AG04449 (cell line): Measurements from ENCODE around the gene REPIN1.
A peak's percentile ranks its signal among the peaks of the same experiment; 100 is the strongest.

Experiments used
- CTCF ChIA-PET: fragments of 350-600 bp; formaldehyde crosslinking; extraction: SDS; loops from one replicate; lab custom pipeline; 2021; ENCODE audit warnings: antibody characterized with exemption; lab: Yijun Ruan, JAX
- POLR2A ChIA-PET: fragments of 400-600, 350-600 bp; formaldehyde crosslinking; extraction: SDS; loops from one replicate; lab custom pipeline; 2020; ENCODE audit warnings: antibody characterized with exemption, inconsistent platforms; lab: Yijun Ruan, JAX
- DNase-seq: peaks from one replicate; pipeline ENCODE4 v3.0.0-alpha.2; 2010; ENCODE audit warnings: low read depth, low spot score
- H3K4me3 ChIP-seq: 2 replicates; pipeline ENCODE4 v1.5.1; 2011; ENCODE audit warnings: low read depth, mild to moderate bottlenecking, control low read depth, low read length
- CTCF ChIP-seq: IDR thresholded peaks from one replicate; pipeline ENCODE4 v1.5.1; 2011; ENCODE audit warnings: mild to moderate bottlenecking, moderate library complexity, low read length, control low read depth, inconsistent platforms; ENCODE audit not compliant: insufficient read depth; ENCODE audit errors: missing control alignments

The REPIN1 gene

DNA sequence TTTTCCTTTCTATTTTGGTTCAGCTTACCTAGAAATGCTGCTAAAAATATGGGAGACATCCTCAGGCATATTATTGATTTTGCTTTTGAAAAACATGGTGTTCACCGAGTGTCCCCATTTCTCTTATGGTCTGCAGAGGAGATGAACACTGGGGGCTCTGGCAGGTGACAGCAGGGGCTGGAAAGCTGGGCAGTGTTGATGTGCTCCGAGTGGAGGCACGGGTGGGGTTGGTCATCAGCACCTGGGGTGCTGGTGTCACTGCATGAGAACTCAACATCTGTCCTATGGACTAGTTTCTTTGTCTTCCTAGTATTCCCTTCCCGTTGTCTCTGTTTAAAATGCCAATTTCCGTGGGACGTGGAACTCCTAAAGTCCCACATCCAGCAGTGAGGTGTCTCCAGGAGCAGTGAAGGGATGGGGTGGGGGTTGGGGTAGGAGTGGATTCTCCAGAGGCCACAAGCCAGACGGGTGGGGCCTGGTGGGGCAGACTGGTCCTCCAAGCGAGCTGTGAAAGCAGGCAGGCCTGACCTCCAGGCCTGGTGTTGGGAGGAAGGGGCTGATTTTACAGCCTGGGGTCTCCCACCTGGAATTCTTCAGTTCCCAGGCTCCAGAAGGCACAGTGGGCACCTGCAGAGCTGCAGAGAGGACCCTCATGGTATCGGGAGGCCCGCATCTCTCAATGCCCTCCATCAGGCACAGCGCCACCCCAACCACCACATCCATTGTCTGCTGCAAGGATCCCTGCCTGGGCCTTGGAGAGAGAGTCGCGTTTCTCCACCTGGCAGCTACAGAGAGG, 35.0 kb downstream of the REPIN1 start:
- ChIA-PET POLR2A (interaction anchor here (1.1 to 1.3 kb wide), 2 partner anchors 24 to 35 kb away, joined by 3 to 4 read pairs; partner anchors contain the start of gene REPIN1), CTCF (interaction anchor here (0.6 to 5.1 kb wide), 7 partner anchors 10 to 1169 kb away, joined by 3 to 28 read pairs (median 3); partner anchors contain the start of gene REPIN1)
- TF ChIP-seq CTCF: no peak
- DNase-seq: no peak
- no peak overlapping the region for H3K4me3 ChIP-seq

DNA sequence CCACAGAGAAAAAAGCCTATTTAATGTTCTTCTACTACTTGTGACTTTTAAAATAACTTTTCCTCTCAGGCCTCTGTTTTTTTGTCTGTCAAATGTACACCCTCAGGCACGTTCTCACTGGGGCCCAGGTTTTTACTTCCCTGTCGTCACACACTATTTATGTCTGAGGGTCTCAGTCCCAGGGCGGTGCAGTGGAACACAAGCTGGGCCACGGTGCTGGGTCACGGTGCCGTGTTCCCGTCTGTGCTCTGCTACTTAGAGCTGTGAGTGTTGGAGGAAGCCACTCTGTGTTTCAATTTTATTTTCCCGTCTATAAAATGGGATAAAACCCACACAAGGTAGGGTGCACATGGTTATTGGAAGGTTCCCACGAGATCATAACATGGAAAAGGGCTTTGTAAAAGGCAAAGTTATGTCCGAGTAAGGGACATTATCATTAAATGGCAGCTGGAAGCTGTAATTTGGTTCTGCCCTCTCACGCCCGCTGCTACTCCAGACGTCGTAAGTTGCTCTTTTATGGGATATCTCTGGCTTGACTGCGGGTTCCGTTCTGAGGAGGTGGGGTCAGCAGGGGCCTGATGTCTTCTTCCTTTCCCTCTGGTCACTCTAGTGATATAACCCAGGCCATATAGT, 35.7 kb downstream of the REPIN1 start:
- POLR2A ChIA-PET: interaction anchor here (0.5 to 1.3 kb wide), 3 partner anchors 13 to 36 kb away, joined by 3 to 4 read pairs (median 3); partner anchors contain the start of gene REPIN1

DNA sequence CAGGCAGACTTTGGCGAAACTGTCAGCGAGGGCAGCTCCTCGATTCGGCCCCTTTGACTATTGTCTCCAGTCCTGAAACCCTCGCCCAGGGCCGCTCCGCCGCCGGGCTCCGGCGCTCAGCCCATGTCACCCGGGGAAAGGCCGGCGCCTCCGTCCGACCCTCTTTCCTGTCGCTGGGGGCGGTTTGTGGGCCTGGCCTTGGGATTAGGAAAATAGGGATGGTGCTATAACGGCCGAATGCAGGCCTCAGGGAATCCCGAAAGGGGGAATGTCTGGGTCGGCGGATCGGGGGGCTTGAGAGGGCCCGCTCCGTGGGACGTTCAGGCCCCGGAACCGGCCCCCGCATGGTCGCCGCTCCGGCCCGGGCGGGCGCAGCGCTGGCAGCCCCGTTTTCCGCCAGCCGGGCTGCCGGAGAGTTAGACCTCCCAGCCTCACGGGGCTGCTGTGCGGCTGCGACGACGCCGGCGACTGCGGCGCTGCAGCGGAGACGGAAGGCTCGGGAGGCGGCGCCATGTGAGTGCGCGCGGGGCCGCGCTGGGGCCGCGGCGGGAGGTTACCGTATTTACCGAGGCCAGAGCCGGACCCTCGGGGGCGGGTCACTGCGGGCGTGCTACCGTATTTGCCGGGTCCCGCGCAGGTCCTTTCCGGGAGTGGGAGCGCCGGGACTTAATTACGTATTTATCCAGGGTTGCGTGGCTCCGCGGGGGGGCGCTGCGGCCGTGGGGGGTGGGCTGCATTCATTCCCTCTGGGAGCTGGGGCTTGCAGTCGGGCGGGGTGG, 36.4 kb downstream of the REPIN1 start:
- peak overlapping the region; percentile 68 for H3K4me3 ChIP-seq
- ChIA-PET CTCF (interaction anchor here (0.5 to 6.0 kb wide), 13 partner anchors 11 to 1088 kb away, joined by 3 to 39 read pairs (median 3); partner anchors contain the start of gene REPIN1), POLR2A (interaction anchor here (0.5 to 2.0 kb wide), 5 partner anchors 13 to 573 kb away, joined by 3 to 10 read pairs (median 3); partner anchors contain the start of gene REPIN1)
- TF ChIP-seq CTCF: peak; percentile 25
- DNase-seq: peak; percentile 37

More for the DNA sequence above, 35.7 kb downstream of the REPIN1 start:
- peak overlapping the region; percentile 68 for H3K4me3 ChIP-seq
- TF ChIP-seq CTCF: no peak
- CTCF ChIA-PET: interaction anchor here (0.6 to 5.1 kb wide), 8 partner anchors 11 to 35 kb away, joined by 3 to 28 read pairs (median 4); partner anchors contain the start of gene REPIN1
- DNase-seq: no peak

- peak overlapping the region; percentile 68 for H3K4me3 ChIP-seq
- POLR2A ChIA-PET: interaction anchor here (0.6 to 2.0 kb wide), 2 partner anchors 37 to 573 kb away, joined by 3 to 10 read pairs; partner anchors contain the start of gene REPIN1
- DNase-seq: no peak
- no peak for TF ChIP-seq CTCF
- CTCF ChIA-PET: interaction anchor here (0.5 to 6.0 kb wide), 9 partner anchors 9 to 1088 kb away, joined by 3 to 39 read pairs (median 3); partner anchors contain the start of gene REPIN1
These were observed 37.1 kb downstream of the REPIN1 start for GRCh38 chr7:150405584-150406311.

DNA sequence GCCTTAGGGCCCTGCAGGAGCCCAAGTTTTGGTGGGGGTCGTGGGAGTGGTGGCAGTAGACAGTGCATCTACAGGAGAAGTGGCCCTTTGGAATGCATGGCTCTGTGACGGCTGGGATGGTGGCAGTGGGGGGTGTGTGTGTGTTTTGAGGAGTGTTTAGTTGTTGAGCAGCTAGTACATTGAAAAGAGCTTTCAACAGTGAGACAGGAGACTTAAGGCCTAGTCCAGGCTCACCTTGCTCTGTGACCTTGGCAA, 37.6 kb downstream of the REPIN1 start:
- no peak for DNase-seq
- TF ChIP-seq CTCF: no peak
- peak overlapping the region; percentile 68 for H3K4me3 ChIP-seq
- CTCF ChIA-PET: interaction anchor here (0.7 to 6.0 kb wide), 11 partner anchors 8 to 49 kb away, joined by 3 to 39 read pairs (median 3); no protein-coding TSS in a partner anchor
- POLR2A ChIA-PET: interaction anchor here (2.0 kb wide), 1 partner anchor 37 kb away, joined by 10 read pairs; the partner anchor contains the start of gene REPIN1
